Measurements from ENCODE around the gene BRIP1.

GRCh38 chr17:61868074-61868473 is 4.7 kb upstream of the BRIP1 start:
- TF ChIP-seq TAF1 (IDR thresholded peaks at IDR 0.05; ENCODE audit: borderline replicate concordance, low read depth, low read length) (no peak), PAX5 (IDR thresholded peaks at IDR 0.05; ENCODE audit: borderline replicate concordance, low read depth, low read length) (no peak), GABPA (IDR thresholded peaks at IDR 0.05; ENCODE audit: low read depth) (no peak)
- TF ChIP-seq, protein P1, sequence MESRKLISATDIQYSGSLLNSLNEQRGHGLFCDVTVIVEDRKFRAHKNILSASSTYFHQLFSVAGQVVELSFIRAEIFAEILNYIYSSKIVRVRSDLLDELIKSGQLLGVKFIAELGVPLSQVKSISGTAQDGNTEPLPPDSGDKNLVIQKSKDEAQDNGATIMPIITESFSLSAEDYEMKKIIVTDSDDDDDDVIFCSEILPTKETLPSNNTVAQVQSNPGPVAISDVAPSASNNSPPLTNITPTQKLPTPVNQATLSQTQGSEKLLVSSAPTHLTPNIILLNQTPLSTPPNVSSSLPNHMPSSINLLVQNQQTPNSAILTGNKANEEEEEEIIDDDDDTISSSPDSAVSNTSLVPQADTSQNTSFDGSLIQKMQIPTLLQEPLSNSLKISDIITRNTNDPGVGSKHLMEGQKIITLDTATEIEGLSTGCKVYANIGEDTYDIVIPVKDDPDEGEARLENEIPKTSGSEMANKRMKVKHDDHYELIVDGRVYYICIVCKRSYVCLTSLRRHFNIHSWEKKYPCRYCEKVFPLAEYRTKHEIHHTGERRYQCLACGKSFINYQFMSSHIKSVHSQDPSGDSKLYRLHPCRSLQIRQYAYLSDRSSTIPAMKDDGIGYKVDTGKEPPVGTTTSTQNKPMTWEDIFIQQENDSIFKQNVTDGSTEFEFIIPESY (IDR thresholded peaks at IDR 0.05): no peak
- TF ChIP-seq, protein P2, sequence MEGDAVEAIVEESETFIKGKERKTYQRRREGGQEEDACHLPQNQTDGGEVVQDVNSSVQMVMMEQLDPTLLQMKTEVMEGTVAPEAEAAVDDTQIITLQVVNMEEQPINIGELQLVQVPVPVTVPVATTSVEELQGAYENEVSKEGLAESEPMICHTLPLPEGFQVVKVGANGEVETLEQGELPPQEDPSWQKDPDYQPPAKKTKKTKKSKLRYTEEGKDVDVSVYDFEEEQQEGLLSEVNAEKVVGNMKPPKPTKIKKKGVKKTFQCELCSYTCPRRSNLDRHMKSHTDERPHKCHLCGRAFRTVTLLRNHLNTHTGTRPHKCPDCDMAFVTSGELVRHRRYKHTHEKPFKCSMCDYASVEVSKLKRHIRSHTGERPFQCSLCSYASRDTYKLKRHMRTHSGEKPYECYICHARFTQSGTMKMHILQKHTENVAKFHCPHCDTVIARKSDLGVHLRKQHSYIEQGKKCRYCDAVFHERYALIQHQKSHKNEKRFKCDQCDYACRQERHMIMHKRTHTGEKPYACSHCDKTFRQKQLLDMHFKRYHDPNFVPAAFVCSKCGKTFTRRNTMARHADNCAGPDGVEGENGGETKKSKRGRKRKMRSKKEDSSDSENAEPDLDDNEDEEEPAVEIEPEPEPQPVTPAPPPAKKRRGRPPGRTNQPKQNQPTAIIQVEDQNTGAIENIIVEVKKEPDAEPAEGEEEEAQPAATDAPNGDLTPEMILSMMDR (IDR thresholded peaks at IDR 0.05 in 2 of 3, conservative IDR thresholded peaks at IDR 0.05 in 1 of 3; ENCODE audit: control insufficient read depth in 2 of 3, extremely low read depth in 1 of 3, insufficient read depth in 1 of 3, low read depth in 3 of 3, low read length in 3 of 3): no peak
